Fibroblast of mammary gland (primary cell): ENCODE data around the gene TBX6.

Experiments
- DNase-seq: peaks from one replicate; pipeline ENCODE4 v3.0.0-alpha.2; 2010; ENCODE audit warnings: low read depth
- H3K4me3 ChIP-seq: 2 replicates; pipeline ENCODE4 v1.5.1; 2011; ENCODE audit warnings: low read depth, mild to moderate bottlenecking, low read length, moderate library complexity; ENCODE audit not compliant: control insufficient read depth
- CTCF ChIP-seq: conservative IDR thresholded peaks from 2 replicates; pipeline ENCODE4 v1.5.1; 2011; ENCODE audit warnings: low read depth, low read length, inconsistent platforms; ENCODE audit not compliant: control insufficient read depth, insufficient read depth

TBX6 gene

GRCh38 chr16:30085820-30086219 is 5.9 kb downstream of the TBX6 start:
- no peak for DNase-seq
- TF ChIP-seq CTCF, result no peak
- H3K4me3 ChIP-seq, result no peak overlapping the region

DNA sequence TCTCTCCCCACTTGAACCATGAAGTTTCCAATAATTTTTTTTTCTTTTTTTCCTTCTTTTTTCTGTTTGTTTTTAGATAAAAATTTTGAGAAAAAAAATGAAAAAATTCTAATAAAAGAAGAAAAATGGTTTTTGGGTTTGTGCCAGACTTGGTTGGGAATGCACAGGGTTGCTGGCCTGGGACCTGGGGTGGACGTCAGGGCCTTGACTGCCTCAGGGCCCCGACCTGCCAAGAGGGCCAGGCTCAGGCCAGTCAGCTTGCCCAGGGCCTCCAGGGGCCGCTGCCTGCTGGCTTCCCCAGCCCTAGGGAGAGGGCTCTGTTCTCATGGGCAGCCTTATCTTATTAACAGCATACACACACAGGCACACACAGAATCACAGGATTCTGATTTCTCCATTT is 6.5 kb downstream of the TBX6 start:
- no peak for TF ChIP-seq CTCF
- H3K4me3 ChIP-seq, result no peak overlapping the region
- no peak for DNase-seq

DNA sequence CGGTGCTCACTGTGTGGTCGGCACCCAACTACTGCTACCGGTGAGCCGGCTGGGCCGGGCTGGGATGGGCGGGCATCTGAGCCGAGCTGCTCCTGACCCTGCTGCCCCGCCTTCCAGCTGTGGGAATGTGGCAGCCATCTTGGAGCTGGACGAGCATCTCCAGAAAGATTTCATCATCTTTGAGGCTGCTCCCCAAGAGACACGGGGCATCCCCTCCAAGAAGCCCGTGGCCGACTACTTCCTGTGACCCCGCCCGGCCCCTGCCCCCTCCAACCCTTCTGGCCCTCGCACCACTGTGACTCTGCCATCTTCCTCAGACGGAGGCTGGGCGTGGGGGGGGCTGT is 6.9 kb downstream of the TBX6 start:
- TF ChIP-seq CTCF, result no peak
- DNase-seq, result peak; percentile 52
- H3K4me3 ChIP-seq, result no peak overlapping the region

DNA sequence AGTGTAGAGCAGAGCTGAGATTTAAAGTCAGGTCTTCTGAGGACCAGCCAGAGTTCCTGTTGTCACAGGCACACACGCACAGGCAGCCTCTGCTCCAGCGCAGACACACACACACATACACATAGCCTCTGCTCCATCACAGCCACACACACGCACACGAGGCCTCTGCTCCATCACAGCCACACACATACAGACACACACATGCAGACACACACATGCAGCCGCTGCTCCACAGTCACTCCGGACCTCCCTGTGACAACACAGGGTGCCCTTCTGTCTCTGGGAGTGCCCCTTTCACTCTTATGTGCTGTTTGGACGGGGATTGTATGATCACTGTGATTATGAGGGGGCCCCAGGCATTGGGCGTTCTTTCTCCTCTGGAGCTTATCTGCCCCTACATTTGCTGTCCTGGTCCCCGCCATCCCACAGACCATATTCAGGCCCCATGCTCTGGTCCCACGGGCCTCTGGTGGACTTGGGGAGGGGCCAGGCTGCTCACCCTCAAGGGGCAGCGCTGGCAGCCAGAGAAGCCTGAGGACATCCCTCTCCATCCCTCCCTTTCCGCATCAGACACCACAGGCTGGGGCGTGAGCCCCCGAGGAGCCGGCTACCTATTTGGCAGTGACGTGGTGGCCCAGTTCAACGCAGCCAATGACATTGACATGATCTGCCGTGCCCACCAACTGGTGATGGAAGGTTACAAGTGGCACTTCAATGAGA is 7.5 kb downstream of the TBX6 start:
- DNase-seq, result no peak
- no peak overlapping the region for H3K4me3 ChIP-seq
- TF ChIP-seq CTCF, result no peak

- TF ChIP-seq CTCF, result no peak
- no peak for DNase-seq
- H3K4me3 ChIP-seq, result no peak overlapping the region
Measured at GRCh38 chr16:30083216-30084055, 8.3 kb downstream of the TBX6 start.

DNA sequence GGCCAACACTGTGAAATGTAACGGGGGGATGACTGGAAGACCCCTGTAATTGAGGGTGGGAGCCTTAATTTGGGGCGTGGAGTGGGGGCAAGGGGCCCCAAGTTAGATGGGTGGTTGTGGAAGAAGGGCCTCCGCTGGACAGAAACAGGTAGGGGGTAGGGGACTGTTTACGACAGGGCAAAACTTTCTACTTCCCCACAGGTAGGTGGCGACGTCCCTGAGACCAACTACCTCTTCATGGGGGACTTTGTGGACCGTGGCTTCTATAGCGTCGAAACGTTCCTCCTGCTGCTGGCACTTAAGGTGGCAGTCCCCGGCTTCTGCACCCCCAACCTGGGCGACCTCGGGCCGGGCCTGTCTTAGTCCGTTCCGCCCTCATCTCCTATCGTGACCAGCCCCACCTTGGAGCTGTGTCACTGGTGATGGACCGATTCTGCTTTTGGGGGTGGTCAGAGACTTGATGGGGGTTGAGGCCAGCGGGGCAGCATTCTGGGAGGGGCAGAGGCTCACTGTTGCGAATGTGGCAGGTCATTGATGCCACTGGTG is 9.1 kb downstream of the TBX6 start:
- no peak for DNase-seq
- H3K4me3 ChIP-seq, result no peak overlapping the region
- TF ChIP-seq CTCF, result no peak
